Lower leg skin (tissue), 3 donors: ENCODE data around the gene CSF3R.

Experiments used
- POLR2A ChIP-seq, 2 donors: fragments of 450-650 bp; IDR thresholded peaks; one replicate each; pipeline ENCODE4 v1.6.1; 2016 to 2017; ENCODE audit warnings: antibody characterized with exemption in 2 of 2, mild to moderate bottlenecking in 1 of 2, moderate library complexity in 1 of 2
- TF ChIP-seq, protein P1 (sequence below), 3 donors: fragments of 450-650 bp; IDR thresholded peaks; one replicate each; pipeline ENCODE4 v1.5.1; 2016; ENCODE audit warnings: antibody characterized with exemption in 3 of 3, mild to moderate bottlenecking in 3 of 3, moderate library complexity in 2 of 3

DNA sequence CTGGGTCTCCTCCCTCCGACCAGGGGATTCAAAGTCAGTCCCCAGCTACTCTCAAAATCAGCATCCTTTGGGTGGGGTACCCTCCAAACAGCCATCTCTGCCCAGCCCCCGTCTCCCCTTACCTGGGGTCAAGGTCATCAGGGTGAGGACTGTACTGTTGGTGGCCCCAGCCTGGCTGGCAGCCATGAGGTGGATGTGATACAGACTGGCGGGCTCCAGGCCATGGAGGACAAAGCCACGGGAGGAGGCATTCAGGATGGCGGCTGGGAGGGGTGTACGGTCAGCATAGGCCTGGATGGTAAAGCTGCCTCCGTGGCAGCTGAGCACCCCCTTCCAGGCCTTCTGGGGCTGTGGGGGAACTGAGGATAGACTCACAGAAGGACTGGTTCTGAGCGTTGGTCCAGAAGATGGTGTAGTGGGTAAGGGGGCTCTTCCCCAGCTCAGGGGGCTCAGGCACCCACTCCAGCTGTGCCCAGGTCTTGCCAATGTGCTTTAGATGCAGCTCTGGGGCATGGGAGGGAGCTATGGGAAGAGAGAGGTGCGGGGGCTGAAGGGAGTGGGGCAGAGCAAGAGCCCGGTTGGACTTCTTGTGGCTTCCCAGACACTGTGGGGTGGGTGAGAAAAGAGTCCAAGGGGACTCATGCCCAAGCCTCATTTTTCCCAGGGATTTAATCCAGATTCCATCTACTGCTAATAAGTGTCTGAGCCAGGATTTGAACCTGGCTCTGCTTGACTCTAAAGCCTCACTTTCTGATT, 14.8 kb downstream of the CSF3R start:
- TF ChIP-seq, protein P1, sequence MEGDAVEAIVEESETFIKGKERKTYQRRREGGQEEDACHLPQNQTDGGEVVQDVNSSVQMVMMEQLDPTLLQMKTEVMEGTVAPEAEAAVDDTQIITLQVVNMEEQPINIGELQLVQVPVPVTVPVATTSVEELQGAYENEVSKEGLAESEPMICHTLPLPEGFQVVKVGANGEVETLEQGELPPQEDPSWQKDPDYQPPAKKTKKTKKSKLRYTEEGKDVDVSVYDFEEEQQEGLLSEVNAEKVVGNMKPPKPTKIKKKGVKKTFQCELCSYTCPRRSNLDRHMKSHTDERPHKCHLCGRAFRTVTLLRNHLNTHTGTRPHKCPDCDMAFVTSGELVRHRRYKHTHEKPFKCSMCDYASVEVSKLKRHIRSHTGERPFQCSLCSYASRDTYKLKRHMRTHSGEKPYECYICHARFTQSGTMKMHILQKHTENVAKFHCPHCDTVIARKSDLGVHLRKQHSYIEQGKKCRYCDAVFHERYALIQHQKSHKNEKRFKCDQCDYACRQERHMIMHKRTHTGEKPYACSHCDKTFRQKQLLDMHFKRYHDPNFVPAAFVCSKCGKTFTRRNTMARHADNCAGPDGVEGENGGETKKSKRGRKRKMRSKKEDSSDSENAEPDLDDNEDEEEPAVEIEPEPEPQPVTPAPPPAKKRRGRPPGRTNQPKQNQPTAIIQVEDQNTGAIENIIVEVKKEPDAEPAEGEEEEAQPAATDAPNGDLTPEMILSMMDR (IDR thresholded peaks at IDR 0.05), result no peak
- no peak for TF ChIP-seq POLR2A (IDR thresholded peaks at IDR 0.05)
